ENCODE results near the gene PRKN.
"Not testable (repeated sequence)": the region's sequence is repeated elsewhere in the genome, so short reads cannot be mapped to it uniquely, and the experiment has no call there.

The PRKN gene

GRCh38 chr6:162612613-162613012 is 115.0 kb downstream of the PRKN start:
- no peak for DNase-seq

DNA sequence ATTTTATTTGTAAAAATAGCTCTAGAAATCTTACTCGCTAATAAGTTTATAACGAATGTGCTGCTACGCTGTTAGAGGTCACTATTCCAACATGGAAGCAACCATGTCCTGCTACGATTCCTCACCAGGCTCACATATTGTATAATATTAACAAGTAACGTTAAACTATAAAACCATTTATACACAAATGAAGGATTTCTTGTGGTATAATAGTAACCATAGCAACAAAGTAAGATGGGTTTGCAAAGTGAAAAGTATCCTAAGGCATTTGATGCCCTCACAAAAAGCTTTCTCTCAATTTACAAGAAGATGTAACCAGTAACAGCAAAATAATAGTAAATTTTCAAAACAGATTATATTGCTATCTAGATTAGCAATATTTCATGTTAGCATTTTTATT is 117.2 kb downstream of the PRKN start:
- no peak for DNase-seq

DNA sequence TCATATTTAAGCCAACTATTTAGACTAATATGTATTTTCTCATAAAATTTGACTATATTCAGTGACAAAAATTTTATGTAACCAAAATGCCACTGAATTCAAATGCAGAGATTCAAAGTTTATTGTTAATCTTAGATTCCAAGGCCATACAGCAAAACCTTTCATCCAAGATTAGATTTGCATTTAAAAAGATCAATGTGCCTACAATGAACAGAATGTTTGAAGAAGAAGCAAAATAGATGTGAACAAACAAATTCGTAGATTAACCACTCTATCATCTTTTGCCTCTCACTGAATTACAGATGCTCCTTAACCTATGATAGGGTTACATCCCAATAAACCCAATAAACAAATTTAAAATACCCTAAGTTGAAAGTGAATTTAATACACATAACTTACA is 121.7 kb downstream of the PRKN start:
- no peak for DNase-seq

DNA sequence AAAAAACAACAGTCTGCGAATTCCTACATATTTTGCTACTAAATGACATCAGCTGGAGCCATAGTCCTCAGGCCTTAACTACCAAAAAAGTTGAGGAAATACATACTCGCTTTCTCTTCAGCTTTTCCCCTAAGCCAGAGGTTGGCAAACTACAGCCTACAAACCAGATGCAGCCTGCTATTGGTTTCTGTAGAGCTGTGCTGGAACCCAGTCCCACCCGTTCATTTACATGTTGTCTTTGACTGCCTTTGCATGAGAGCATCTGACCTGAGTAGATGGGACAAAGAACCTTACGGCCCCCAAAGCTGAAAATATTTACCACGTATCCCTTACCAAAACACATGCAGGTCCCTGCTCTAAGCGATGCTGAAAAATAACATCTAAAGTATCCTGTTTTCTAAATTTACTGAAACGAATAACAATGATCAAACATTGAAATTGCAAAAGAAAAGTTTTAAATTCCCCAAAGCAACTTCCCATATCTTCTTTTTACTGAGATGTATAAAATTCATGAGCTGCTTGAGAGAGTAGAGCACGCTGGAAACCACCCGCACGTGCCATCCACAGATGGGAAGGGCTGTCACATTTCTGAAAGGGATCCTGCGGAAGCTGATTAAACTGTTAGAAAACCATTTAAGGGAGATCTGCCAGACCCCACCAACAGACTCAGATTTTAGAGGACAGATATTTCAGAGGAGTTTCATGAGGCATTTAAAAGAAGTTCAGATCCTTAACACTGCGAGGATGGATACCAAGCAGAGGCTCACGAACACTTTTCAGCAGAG is 124.1 kb downstream of the PRKN start:
- DNase-seq = no peak

- DNase-seq = no peak
Observed at GRCh38 chr6:162602759-162603158, 124.8 kb downstream of the PRKN start.

DNA sequence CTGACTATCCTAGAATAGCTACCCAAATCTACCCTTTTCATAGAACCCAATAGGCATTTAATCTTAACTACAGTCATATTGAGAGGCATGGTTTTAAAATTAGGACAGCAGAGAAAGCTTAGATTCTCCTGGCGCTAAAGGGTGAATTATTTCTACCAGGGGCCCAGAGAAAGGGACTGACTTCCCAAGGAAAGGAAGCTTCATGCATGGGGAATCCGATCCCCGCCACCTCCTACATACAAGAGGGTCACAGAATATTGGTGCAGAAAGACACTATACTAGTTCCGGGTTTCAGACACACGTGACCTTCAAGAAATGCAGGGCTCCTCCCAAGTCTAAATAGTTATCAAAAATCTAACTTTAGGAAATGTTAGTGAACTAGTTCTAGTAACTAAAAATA is 130.9 kb downstream of the PRKN start:
- DNase-seq = no peak

DNA sequence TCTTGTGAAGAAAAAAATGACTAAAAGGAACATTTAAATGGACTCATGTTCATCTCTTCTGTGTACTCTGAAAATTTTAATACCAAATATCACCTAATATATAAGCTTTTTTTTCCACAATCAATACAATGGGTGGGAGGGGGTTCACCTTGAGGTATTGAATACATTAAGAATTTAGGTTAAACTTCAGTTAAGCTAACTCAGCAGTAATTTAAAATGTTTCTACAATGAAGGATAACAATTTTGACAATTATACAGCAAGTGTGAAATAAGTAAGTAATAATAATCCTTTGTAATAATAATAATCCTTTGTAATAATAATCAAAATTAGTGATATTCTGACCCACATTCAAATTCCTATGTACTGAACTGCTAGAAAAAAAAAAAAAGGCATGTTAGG is 136.0 kb downstream of the PRKN start:
- DNase-seq = no peak

GRCh38 chr6:162581988-162582780 is 145.4 kb downstream of the PRKN start:
- no peak for DNase-seq

- DNase-seq = no peak
Observed at GRCh38 chr6:162580619-162581018, 146.9 kb downstream of the PRKN start.

GRCh38 chr6:162576016-162576415 is 151.6 kb downstream of the PRKN start:
- no peak for DNase-seq

GRCh38 chr6:162572240-162572639 is 155.3 kb downstream of the PRKN start:
- no peak for DNase-seq

GRCh38 chr6:162568266-162568665 is 159.3 kb downstream of the PRKN start:
- no peak for DNase-seq

DNA sequence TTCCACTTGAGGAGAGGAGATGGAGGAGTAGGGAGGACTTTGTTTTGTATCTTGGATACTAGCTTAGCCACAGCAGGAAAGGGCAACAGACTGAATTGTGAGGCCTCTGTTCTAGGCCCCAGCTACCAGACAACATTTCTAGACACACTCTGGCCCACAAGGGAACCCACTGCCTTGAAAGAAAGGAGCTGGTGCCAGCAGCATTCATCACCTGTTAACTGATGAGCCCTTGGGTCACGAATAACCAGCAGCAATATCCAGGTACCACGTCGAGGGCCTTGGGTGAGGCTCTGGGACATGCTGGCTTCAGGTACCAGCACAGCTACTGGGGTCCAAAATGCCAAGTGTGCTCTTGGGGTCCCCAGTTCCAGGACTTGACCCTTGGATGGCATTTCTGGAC is 165.5 kb downstream of the PRKN start:
- no peak for DNase-seq

- DNase-seq = no peak
Observed at GRCh38 chr6:162560891-162561290, 166.7 kb downstream of the PRKN start.

GRCh38 chr6:162554531-162554930 is 173.0 kb downstream of the PRKN start:
- DNase-seq = no peak

DNA sequence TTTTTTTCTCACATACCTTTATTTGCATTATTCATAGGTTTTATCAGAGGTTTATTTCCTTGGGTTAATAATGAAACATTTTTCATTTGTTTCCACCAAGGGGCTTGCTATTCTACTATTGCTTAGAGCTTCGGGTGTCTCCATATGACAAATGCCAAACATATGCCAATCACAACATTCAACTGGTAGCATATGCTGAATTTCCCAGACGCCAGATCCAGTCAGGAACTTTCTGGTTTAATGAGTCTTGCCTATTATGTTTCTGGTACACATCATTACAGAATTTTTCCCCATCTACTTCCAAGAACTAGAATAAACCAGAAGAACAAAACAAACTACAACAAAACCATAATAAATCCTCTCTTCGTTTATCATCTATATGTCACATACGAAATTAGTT is 180.7 kb downstream of the PRKN start:
- DNase-seq = no peak

DNA sequence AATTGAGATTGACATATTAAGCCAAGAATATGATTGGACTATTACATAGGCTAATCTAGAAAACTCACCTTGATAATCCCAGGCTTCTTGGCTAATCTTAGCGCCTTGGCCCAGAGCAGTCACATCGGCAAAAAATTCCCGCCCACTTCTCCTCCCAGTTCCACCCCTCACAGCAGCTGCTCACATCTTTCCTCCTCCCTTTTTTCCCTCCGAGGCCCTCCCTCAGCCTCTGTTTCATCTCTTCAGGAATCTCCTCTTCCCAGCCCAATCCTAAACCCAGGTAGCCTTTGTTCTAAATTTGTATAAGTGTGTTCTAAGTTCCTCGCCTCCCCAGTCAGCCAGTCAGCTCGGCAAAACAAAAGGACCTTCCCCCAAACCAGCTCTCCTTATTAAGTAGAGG is 184.3 kb downstream of the PRKN start:
- DNase-seq = no peak

- no peak for DNase-seq
Observed at GRCh38 chr6:162541019-162541601, 186.5 kb downstream of the PRKN start.

GRCh38 chr6:162539321-162539720 is 188.2 kb downstream of the PRKN start:
- DNase-seq = no peak

DNA sequence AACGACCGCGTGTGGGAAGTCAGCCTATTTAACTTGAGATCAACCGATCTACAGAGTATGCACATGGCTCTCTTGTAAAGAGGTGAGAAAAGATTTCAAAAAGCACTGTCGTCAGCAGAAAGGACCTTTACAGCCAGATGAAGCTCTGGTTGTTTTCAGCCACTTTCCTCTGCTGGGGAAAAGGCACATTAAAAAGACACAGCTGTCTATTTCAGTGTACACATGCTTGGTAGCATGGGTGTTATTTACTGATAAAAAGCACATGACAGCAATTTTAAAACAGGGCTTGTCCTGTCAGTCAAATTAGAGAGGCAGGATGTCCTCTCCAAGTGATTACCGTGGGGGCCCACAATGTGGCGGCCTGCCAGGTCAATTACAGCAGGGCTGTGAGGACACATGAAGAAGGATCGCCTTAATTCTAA is 188.9 kb downstream of the PRKN start:
- no peak for DNase-seq

DNA sequence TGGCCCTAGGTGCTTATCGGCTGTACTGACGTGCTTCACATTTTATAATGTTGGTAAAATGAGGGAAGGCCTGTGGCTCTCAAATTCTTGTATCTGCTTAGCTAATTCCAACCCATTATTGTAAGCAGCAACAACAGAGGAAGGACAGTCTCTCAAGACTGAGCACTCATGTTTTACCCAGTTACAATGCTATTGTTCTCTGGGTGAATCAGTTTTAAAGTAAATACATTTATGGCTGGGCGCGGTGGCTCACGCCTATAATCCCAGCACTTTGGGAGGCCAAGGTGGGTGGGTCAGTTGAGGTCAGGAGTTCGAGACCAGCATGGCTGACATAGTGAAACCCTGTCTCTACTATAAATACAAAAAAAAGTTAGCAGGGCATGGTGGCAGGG is 194.6 kb downstream of the PRKN start:
- DNase-seq = no peak

DNA sequence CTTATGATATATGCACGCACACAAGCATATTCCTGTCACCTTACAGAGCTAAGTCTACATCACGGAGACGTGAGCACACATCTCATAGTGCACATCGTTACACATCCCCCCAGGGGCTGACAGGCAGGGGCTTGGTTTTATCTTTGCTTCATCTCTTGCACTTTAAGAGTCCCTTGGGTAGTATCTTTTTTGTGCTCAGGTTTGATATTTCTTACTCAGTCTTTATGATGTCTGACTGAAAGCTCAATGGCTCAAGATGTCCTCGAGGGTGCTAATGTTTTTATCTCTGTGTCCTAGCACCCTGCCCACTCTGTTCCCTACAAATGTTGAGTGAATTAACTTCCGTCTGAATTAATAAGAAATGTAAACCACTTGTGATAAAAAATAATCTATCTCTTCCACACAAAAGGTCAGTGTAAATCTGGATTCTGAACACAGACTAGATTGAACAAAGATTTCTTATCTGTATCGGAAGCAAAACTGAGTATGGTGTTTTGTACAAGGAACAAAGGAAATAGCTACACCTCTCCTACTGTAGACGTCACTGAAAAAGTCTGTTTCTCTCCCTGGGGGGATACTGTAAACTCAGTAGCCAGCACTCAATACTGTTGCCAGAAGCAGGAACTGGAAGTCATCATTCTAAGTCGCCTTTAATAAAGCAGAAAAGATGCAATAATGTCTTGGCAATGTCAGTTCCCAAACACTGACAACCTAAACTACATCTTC is 195.1 kb downstream of the PRKN start:
- DNase-seq = no peak

DNA sequence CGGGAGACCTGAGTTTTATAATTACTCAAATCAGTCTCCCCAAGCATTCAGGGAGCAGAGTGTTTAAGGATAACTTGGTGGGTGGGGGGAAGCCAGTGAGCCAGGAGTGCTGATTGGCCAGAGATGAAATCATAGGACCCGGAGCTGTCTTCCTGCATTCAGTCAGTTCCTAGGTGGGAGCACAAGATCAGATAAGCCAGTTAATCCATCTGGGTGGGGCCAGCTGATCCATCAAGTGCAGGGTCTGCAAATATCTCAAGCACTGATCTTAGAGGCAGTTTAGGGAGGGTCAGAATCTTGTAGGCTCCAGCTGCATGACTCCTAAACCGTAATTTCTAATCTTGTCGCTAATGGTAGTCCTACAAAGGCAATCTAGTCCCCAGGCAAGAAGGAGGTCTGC is 196.2 kb downstream of the PRKN start:
- DNase-seq = not testable (repeated sequence)

Measured in CD4-positive, alpha-beta T cell treated with Interleukin-4 for 4 hours (primary cell).